K562 (cell line): ENCODE results near the gene RBM25. TPM values are rescaled to one million over a fixed set of nuclear protein-coding genes. Genes with fewer than 3 reads are reported as not detected.
A peak's percentile ranks its signal among the peaks of the same experiment; 100 is the strongest.

Experiments used
- EGR1 ChIP-seq: fragments of 450-650 bp; conservative IDR thresholded peaks from 2 replicates; pipeline ENCODE4 v1.6.1; 2017; ENCODE audit warnings: mild to moderate bottlenecking
- GATA2 ChIP-seq: sonication (generic); formaldehyde crosslinking; IDR thresholded peaks from 2 replicates; pipeline ENCODE4 v1.4.0; 2020; ENCODE audit warnings: mild to moderate bottlenecking, missing genetic modification reagents
- KDM4B ChIP-seq, 2 experiments: fragments of 450-650 bp in 1 of 2; sonication (generic) in 1 of 2; IDR thresholded peaks; 2 replicates each; pipeline ENCODE4 v1.6.1; 2016 to 2017; ENCODE audit warnings: borderline replicate concordance in 2 of 2, antibody characterized with exemption in 1 of 2, low read depth in 1 of 2, mild to moderate bottlenecking in 1 of 2
- L3MBTL2 ChIP-seq: fragments of 450-650 bp; IDR thresholded peaks from 2 replicates; pipeline ENCODE4 v1.6.1; 2016; ENCODE audit warnings: mild to moderate bottlenecking, moderate library complexity
- MBD2 ChIP-seq: sonication (generic); IDR thresholded peaks from 2 replicates; pipeline ENCODE4 v1.6.1; 2016; ENCODE audit warnings: low read depth, borderline replicate concordance
- MEIS2 ChIP-seq: fragments of 450-650 bp; IDR thresholded peaks from 2 replicates; pipeline ENCODE4 v1.6.1; 2014; ENCODE audit warnings: mild to moderate bottlenecking; ENCODE audit not compliant: partially characterized antibody
- MIER1 ChIP-seq: fragments of 450-650 bp; IDR thresholded peaks from 2 replicates; pipeline ENCODE4 v1.6.1; 2016; ENCODE audit warnings: antibody characterized with exemption, mild to moderate bottlenecking, low read depth
- PHF8 ChIP-seq: fragments of 200-600 bp; sonication (generic); IDR thresholded peaks from 2 replicates; pipeline ENCODE4 v1.6.1; 2012; ENCODE audit warnings: mixed run types, mild to moderate bottlenecking, inconsistent platforms, low read length, moderate library complexity, borderline replicate concordance
- POLR2G ChIP-seq: fragments of 200-400 bp; formaldehyde crosslinking; IDR thresholded peaks from 2 replicates; pipeline ENCODE4 v1.6.1; 2017; ENCODE audit warnings: low read depth, mild to moderate bottlenecking, antibody characterized with exemption, low read length, moderate library complexity
- SAFB ChIP-seq: fragments of 200-400 bp; formaldehyde crosslinking; IDR thresholded peaks from 2 replicates; pipeline ENCODE4 v1.6.1; 2017; ENCODE audit warnings: low read depth, low read length, borderline replicate concordance
- TAF1 ChIP-seq: IDR thresholded peaks from 2 replicates; pipeline ENCODE4 v1.6.1; 2011; ENCODE audit warnings: mild to moderate bottlenecking, low read length, moderate library complexity; ENCODE audit not compliant: insufficient read depth, control insufficient read depth, severe bottlenecking; ENCODE audit errors: extremely low read depth
- TFE3 ChIP-seq: fragments of 450-650 bp; formaldehyde crosslinking; IDR thresholded peaks from 2 replicates; pipeline ENCODE4 v1.4.0; 2020; ENCODE audit warnings: mild to moderate bottlenecking, mixed read lengths
- THAP12 ChIP-seq: fragments of 250-450 bp; sonication (Bioruptor Pico); IDR thresholded peaks from 2 replicates; pipeline ENCODE4 v1.9.0; 2021; ENCODE audit warnings: mild to moderate bottlenecking, inconsistent platforms
- YY1 ChIP-seq, 3 experiments: IDR thresholded peaks; 2 replicates each; pipeline ENCODE4 v1.6.1; 2011; ENCODE audit warnings: low read length in 2 of 3, mild to moderate bottlenecking in 2 of 3, moderate library complexity in 2 of 3, borderline replicate concordance in 1 of 3, control low read depth in 1 of 3, low read depth in 1 of 3; ENCODE audit not compliant: insufficient read depth in 3 of 3, insufficient replicate concordance in 2 of 3, control insufficient read depth in 1 of 3, insufficient read length in 1 of 3; ENCODE audit errors: extremely low read depth in 1 of 3
- ZBTB1 ChIP-seq: sonication (generic); formaldehyde crosslinking; IDR thresholded peaks from 2 replicates; pipeline ENCODE4 v1.8.1; 2023; ENCODE audit warnings: missing genetic modification reagents, low read depth, mild to moderate bottlenecking, borderline replicate concordance
- ZFP91 ChIP-seq: sonication (generic); formaldehyde crosslinking; IDR thresholded peaks from 2 replicates; pipeline ENCODE4 v1.8.0; 2022; ENCODE audit warnings: mild to moderate bottlenecking, missing genetic modification reagents
- ZNF282 ChIP-seq: sonication (generic); formaldehyde crosslinking; IDR thresholded peaks from 2 replicates; pipeline ENCODE4 v1.8.1; 2023; ENCODE audit warnings: missing genetic modification reagents
- ZNF589 ChIP-seq: fragments of 200-800 bp; sonication (Bioruptor generic); IDR thresholded peaks from 2 replicates; pipeline ENCODE4 v1.6.1; 2016; ENCODE audit warnings: low read depth, missing genetic modification characterization, missing compliant biosample characterization
- ZNF740 ChIP-seq, 3 experiments: fragments of 200-800 bp in 1 of 3; sonication (Bioruptor generic) in 1 of 3; sonication (generic) in 1 of 3; formaldehyde crosslinking in 1 of 3; IDR thresholded peaks; 2 replicates each; pipeline versions ENCODE4 v1.6.1 to v1.8.0; 2016 to 2022; ENCODE audit warnings: mild to moderate bottlenecking in 2 of 3, missing compliant biosample characterization in 2 of 3, missing genetic modification characterization in 2 of 3, missing genetic modification reagents in 1 of 3
- polyA plus RNA-seq, 8 experiments: library from polyadenylated mRNA; depleted of rRNA in 4 of 8; stranded (reverse) in 5 of 8; unstranded in 3 of 8; fragments of >200 nt; fragmentation: Nextera tagmentation in 2 of 8; fragmentation: Illumina TruSeq in 1 of 8; extraction: Ambion mirVana in 2 of 8; extraction: Trizol in 1 of 8; gene quantifications; 2 replicates each; pipeline versions ENCODE4 v1.2.1 to v1.2.3, GENCODE V29; 2011 to 2014; ENCODE audit warnings: inconsistent platforms in 1 of 8, missing spikeins in 1 of 8
- total RNA-seq, 7 experiments: library from RNA; depleted of rRNA in 6 of 7; stranded (reverse); fragments of >200 nt in 6 of 7; fragmentation: Illumina TruSeq in 2 of 7; extraction: Trizol in 2 of 7; gene quantifications; 2 replicates each; pipeline versions ENCODE4 v1.2.1 to v1.2.3, GENCODE V29; 2011 to 2021; ENCODE audit warnings: low replicate concordance in 1 of 7

RBM25 gene
- total and polyA plus RNA-seq, 9 of the 15 experiments (the other 6 are each of a cell fraction or from before 2014, with no cell fraction given) = 28.6 to 80.1 (median 48.1) TPM

- peak; percentile 97 for TF ChIP-seq THAP12 (CRISPR knock-in tag)
- TF ChIP-seq EGR1 = peak; percentile 87
- peak; percentile 75 to 97 (median 92) for TF ChIP-seq YY1 (IDR thresholded peaks at IDR 0.05; ENCODE audit: borderline replicate concordance in 1 of 3, control insufficient read depth in 1 of 3, extremely low read depth in 1 of 3, insufficient read depth in 3 of 3, insufficient read length in 1 of 3, insufficient replicate concordance in 2 of 3, low read depth in 1 of 3, low read length in 2 of 3)
- TF ChIP-seq POLR2G = peak; percentile 99
- peak; percentile 70; the same call in 1 of the 2 replicates for TF ChIP-seq ZNF740 (CRISPR knock-in tag; IDR thresholded peaks at IDR 0.05)
- TF ChIP-seq ZNF740 (tag; IDR thresholded peaks at IDR 0.05) = no peak
- peak; percentile 87 for TF ChIP-seq L3MBTL2
- TF ChIP-seq ZNF282 (CRISPR knock-in tag) = no peak
- peak; percentile 88 for TF ChIP-seq TAF1
- peak; percentile 59; the same call in 1 of the 2 replicates for TF ChIP-seq ZNF589
- TF ChIP-seq TFE3 (CRISPR knock-in tag) = no peak
- no peak for TF ChIP-seq GATA2 (CRISPR knock-in tag)
- TF ChIP-seq ZFP91 (CRISPR knock-in tag) = no peak
- TF ChIP-seq KDM4B (IDR thresholded peaks at IDR 0.05; ENCODE audit: borderline replicate concordance in 2 of 2, low read depth in 1 of 2) = 0 out of 4 replicates have a peak, but pooled peaks of 1 of the 2 experiments have one; percentile 69
- TF ChIP-seq MEIS2 = peak; percentile 91
- TF ChIP-seq PHF8 = peak; percentile 100
- no peak; the same call in 1 of the 2 replicates for TF ChIP-seq ZBTB1
- TF ChIP-seq MIER1 = no peak
- no peak for TF ChIP-seq SAFB
- peak; percentile 36; the same call in 1 of the 2 replicates for TF ChIP-seq MBD2
Observed at GRCh38 chr14:73058224-73058921, at the start of gene RBM25 (continued).
